Stomach smooth muscle (tissue), 2 donors: ENCODE measurements around the gene ROBO1.

Experiments
- H3K27ac ChIP-seq: one replicate; pipeline ENCODE4 v1.7.0; 2013; ENCODE audit warnings: mild to moderate bottlenecking, low read length, inconsistent platforms
- H3K27me3 ChIP-seq, 2 donors: one replicate each; pipeline ENCODE4 v1.7.0; 2013; ENCODE audit warnings: low read length in 2 of 2; ENCODE audit not compliant: insufficient read depth in 2 of 2, control insufficient read depth in 1 of 2
- H3K36me3 ChIP-seq, 2 donors: one replicate each; pipeline ENCODE4 v1.7.0; 2013; ENCODE audit warnings: low read length in 2 of 2; ENCODE audit not compliant: control insufficient read depth in 2 of 2, insufficient read depth in 2 of 2
- H3K4me1 ChIP-seq: one replicate; pipeline ENCODE4 v1.7.0; 2013; ENCODE audit warnings: low read length; ENCODE audit not compliant: control insufficient read depth, insufficient read depth
- H3K4me3 ChIP-seq, 2 donors: one replicate each; pipeline ENCODE4 v1.7.0; 2013; ENCODE audit warnings: low read length in 2 of 2
- H3K9ac ChIP-seq, 2 donors: one replicate each; pipeline ENCODE4 v1.7.0; 2013; ENCODE audit warnings: low read length in 2 of 2, mild to moderate bottlenecking in 1 of 2
- H3K9me3 ChIP-seq, 2 donors: one replicate each; pipeline ENCODE4 v1.7.0; 2013; ENCODE audit warnings: low read length in 2 of 2; ENCODE audit not compliant: control insufficient read depth in 2 of 2
- donor health status: healthy.
- donor health status: Pancreatic carcinoma.

ROBO1 gene

GRCh38 chr3:79154865-79155264 lies 612.9 kb downstream of the ROBO1 start:
- Histone ChIP-seq H3K9ac (no peak overlapping the region), H3K4me1 (no peaks in the 10 kb centered on the region), H3K36me3 (no peaks in the 10 kb centered on the region), H3K9me3 (no peaks in the 10 kb centered on the region), H3K27ac (no peak overlapping the region), H3K27me3 (no peaks in the 10 kb centered on the region), H3K4me3 (no peak overlapping the region)

DNA sequence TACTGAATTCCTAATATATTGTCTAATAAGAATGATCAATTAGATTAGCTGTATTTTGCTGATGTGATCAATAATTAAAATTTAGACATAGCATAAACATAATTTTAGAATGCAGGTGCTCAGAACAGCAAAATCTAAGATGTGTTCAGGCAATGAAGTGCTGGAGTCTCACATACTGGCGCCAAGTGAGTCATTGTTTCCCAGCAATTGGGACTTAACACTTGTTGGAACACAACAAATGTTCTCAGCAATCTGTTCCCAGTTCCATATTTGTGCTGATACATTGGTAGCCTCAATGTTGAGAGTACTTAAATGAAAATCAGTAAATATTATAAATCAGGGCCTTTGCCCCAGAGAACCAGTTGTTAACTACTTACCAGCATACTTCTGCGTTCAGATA lies 619.0 kb downstream of the ROBO1 start:
- H3K36me3 ChIP-seq, result no peaks in the 10 kb centered on the region
- no peak overlapping the region for H3K9ac ChIP-seq
- H3K4me3 ChIP-seq, result no peak overlapping the region
- H3K27me3 ChIP-seq, result no peaks in the 10 kb centered on the region
- no peaks in the 10 kb centered on the region for H3K4me1 ChIP-seq
- no peaks in the 10 kb centered on the region for H3K9me3 ChIP-seq
- H3K27ac ChIP-seq, result no peak overlapping the region

DNA sequence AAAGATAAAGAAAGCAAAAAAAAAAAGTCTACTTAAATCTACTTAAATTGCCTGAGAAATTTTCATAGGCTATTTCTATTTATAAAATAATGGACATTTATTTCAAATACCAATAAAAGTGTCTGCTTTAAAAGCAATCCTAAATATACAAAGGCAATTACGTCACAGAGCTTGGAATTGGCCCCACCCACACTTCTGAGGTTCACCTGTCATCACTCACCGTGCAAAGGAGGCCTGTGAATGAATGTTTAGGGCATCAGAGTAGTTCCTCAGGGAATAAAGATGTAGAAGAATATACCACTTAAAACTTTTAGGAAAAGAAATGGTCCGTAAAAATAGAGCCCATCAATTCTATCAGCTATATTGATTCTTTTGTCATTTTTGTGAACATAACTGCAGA lies 621.8 kb downstream of the ROBO1 start:
- no peaks in the 10 kb centered on the region for H3K9me3 ChIP-seq
- H3K4me1 ChIP-seq, result no peaks in the 10 kb centered on the region
- H3K9ac ChIP-seq, result no peak overlapping the region
- H3K27me3 ChIP-seq, result no peaks in the 10 kb centered on the region
- H3K36me3 ChIP-seq, result no peaks in the 10 kb centered on the region
- no peak overlapping the region for H3K4me3 ChIP-seq
- H3K27ac ChIP-seq, result no peak overlapping the region

DNA sequence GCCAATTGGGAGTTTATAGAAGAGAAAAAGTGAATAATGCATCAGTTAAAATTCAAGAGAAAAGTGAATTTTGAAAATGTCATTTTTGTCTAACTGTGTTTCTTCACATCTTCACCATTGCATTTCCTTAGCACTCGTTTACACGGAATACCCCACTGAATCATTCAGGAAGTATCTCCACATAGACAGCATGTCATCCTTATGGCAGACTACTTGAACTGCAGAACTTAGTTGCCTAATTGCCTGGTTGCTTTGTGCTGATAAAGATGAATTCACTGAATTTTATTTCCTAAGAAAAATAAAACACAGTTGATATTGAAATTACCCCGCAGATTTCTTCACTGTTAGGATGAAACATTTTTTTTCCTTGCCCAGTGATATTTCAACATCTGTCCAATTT lies 627.1 kb downstream of the ROBO1 start:
- Histone ChIP-seq H3K9me3 (no peaks in the 10 kb centered on the region), H3K27ac (no peak overlapping the region), H3K36me3 (no peaks in the 10 kb centered on the region), H3K4me3 (no peak overlapping the region), H3K9ac (no peak overlapping the region), H3K4me1 (no peaks in the 10 kb centered on the region), H3K27me3 (no peaks in the 10 kb centered on the region)

DNA sequence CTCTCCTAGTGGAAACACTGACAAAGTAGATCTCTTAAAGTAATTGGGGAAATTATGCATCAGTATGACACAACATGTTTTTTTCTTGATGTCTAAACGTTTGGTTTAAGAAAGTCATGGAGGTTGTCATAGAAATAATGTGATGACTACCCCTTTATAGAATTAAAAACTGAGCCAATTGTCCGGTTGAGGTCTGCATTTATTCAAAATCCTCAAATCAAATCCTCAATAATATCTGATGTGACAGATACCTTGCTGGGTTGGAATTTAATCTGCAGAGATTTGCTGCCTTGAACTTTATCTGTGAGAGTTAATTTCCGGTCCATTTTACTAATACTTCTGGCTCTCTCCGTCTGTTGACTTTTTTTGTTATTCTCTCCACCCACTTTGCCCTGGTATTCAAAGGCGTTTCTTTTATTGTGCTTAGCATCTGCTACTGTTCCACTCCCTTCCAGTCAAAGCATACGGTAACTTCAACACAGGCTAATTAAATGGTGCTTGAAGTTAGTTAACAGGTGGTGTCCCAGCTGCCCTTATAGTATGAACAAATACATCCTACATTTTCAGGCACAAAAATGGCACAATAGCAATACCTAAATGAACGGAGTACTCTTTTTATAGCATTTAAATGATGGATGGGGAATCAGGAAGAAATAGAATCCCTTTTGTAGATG lies 628.3 kb downstream of the ROBO1 start:
- no peaks in the 10 kb centered on the region for H3K27me3 ChIP-seq
- H3K4me1 ChIP-seq, result no peaks in the 10 kb centered on the region
- H3K9ac ChIP-seq, result no peak overlapping the region
- no peaks in the 10 kb centered on the region for H3K36me3 ChIP-seq
- H3K4me3 ChIP-seq, result no peak overlapping the region
- no peak overlapping the region for H3K27ac ChIP-seq
- H3K9me3 ChIP-seq, result no peaks in the 10 kb centered on the region

GRCh38 chr3:79125313-79125984 lies 642.3 kb downstream of the ROBO1 start:
- Histone ChIP-seq H3K27me3 (no peaks in the 10 kb centered on the region), H3K4me1 (no peaks in the 10 kb centered on the region), H3K27ac (no peak overlapping the region), H3K36me3 (no peaks in the 10 kb centered on the region), H3K9me3 (no peaks in the 10 kb centered on the region), H3K4me3 (no peak overlapping the region), H3K9ac (no peak overlapping the region)

DNA sequence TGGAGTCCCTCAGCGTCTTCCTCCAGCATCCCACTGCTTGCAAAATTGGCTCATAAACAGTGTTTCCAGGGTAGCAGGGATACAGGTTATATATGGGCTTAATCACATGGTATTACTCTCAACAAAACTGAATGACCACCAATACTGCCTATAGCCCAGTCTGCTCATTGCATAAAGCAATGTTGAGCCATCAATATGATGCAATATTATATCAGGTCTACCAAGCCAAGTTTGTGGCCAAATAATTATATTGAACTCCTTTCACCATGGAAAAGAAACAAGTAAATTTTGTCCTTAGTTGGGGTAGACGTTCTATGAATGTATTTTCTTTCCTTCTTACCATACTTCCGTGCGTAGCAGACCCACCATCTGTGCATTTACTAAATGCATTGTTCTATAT lies 652.3 kb downstream of the ROBO1 start:
- H3K36me3 ChIP-seq, result no peaks in the 10 kb centered on the region
- no peaks in the 10 kb centered on the region for H3K4me1 ChIP-seq
- no peaks in the 10 kb centered on the region for H3K9me3 ChIP-seq
- no peak overlapping the region for H3K9ac ChIP-seq
- no peak overlapping the region for H3K27ac ChIP-seq
- no peak overlapping the region for H3K4me3 ChIP-seq
- H3K27me3 ChIP-seq, result no peaks in the 10 kb centered on the region

DNA sequence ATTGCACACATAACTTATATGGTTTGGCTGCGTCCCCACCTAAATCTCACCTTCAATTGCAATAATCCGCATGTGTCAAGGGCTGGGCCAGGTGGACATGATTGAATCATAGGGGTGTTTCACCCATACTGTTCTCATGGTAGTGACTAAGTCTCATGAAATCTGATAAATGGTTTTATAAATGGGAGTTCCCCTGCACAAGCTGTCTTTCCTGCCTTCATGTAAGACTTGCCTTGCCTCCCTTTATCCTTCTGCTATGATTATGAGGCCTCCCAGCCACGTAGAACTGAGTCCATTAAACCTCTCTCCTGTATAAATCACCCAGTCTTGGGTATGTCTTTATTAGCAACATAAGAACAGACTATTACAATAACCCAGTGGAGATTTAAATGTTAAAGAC lies 653.9 kb downstream of the ROBO1 start:
- H3K4me3 ChIP-seq, result no peak overlapping the region
- H3K4me1 ChIP-seq, result no peaks in the 10 kb centered on the region
- no peaks in the 10 kb centered on the region for H3K27me3 ChIP-seq
- H3K27ac ChIP-seq, result no peak overlapping the region
- H3K9me3 ChIP-seq, result no peaks in the 10 kb centered on the region
- H3K9ac ChIP-seq, result no peak overlapping the region
- H3K36me3 ChIP-seq, result no peaks in the 10 kb centered on the region

DNA sequence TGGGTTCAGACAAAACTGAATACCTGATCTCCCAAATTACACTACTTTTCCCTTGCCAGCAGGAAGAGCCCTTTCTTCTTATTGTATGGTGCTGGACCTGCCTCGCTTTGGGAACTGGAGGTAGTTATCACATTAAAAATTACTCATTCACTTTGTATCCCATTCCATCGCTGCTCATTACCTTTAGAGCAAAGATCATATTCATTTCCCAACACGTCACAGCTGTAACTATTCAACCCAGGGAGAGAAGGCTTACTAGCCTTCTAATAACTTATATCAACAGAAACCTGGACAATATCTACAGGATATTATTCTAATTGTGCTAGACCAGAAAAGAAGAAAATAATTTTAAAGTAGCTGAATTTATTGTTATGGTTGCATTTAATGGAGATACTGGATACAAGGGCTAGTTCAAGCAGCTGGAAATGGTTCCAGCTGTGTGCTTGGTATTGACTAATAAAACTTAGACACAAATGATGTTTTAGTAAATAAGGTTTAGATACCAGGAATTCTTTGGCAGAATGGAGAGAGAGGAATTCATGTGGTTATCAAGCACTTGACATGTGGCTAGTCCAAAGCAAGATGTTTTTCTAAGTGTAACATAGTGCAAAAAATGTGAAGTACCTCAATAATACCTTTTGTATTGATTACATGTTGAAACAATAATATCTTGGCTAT lies 656.3 kb downstream of the ROBO1 start:
- Histone ChIP-seq H3K36me3 (no peaks in the 10 kb centered on the region), H3K27ac (no peak overlapping the region), H3K27me3 (no peaks in the 10 kb centered on the region), H3K4me3 (no peak overlapping the region), H3K4me1 (no peaks in the 10 kb centered on the region), H3K9me3 (no peaks in the 10 kb centered on the region), H3K9ac (no peak overlapping the region)

GRCh38 chr3:79109754-79110153 lies 658.0 kb downstream of the ROBO1 start:
- Histone ChIP-seq H3K4me1 (no peaks in the 10 kb centered on the region), H3K27me3 (no peaks in the 10 kb centered on the region), H3K9ac (no peak overlapping the region), H3K9me3 (no peaks in the 10 kb centered on the region), H3K4me3 (no peak overlapping the region), H3K27ac (no peak overlapping the region), H3K36me3 (no peaks in the 10 kb centered on the region)

- Histone ChIP-seq H3K9ac (no peak overlapping the region), H3K4me1 (no peaks in the 10 kb centered on the region), H3K27ac (no peak overlapping the region), H3K27me3 (no peaks in the 10 kb centered on the region), H3K9me3 (no peaks in the 10 kb centered on the region), H3K4me3 (no peak overlapping the region), H3K36me3 (no peaks in the 10 kb centered on the region)
Measured at GRCh38 chr3:79103307-79103706, 664.5 kb downstream of the ROBO1 start.
